ENCODE measurements around the gene TANGO6.
"Not testable (repeated sequence)": the region's sequence is repeated elsewhere in the genome, so short reads cannot be mapped to it uniquely, and the experiment has no call there.

The TANGO6 gene

GRCh38 chr16:68843482-68844210, at the start of gene TANGO6:
TANGO6 (plus strand) TSS chr16:68843531; CDS start chr16:68843618, 87 bp downstream.
- DNase-seq = peak; percentile 80

- peak; percentile 33 for DNase-seq
Observed at GRCh38 chr16:68798398-68798797, 44.9 kb upstream of the TANGO6 start.

GRCh38 chr16:68800257-68800875, 43.0 kb upstream of the TANGO6 start:
- peak; percentile 61 for DNase-seq

- no peak for DNase-seq
Observed at GRCh38 chr16:68802190-68802589, 41.1 kb upstream of the TANGO6 start.

DNA sequence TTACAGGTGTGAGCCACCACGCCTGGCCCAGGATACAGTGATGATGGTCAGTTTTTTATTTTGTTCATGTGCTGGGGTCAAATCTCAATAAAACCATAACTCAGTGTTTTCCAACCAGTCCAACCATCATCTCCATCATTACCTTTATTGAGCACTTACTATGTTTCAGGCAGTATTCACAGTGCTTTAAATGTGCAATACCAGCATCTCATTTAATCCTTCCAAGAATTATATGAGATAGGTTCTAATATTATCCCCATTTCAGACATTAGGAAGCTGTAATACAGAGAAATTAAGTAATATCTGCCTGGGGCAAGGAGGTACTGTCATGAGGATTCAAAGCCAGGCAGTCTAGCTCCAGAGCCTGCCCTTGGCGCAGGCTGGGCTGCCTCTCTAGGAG, 36.9 kb upstream of the TANGO6 start:
- DNase-seq = no peak

DNA sequence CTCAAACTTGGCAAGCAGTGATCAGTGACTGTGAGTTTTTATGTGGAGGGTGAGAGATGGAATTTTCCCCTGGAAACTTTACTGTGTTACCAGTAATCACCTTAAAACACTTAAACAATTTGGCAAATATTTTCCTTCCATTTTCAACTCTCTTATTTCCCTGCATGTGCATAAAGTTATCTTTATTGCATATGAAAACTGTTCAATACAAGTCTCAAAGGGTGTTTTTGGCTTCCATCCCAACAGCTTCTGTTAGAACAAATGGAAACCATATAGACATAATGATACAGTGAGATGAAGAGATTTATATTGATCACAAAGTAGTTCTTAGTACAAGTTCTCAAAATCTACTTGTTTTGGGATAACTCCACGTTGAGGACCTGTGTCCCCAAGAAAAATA, 36.4 kb upstream of the TANGO6 start:
- no peak for DNase-seq

- DNase-seq = no peak
Observed at GRCh38 chr16:68814516-68814915, 28.8 kb upstream of the TANGO6 start.

DNA sequence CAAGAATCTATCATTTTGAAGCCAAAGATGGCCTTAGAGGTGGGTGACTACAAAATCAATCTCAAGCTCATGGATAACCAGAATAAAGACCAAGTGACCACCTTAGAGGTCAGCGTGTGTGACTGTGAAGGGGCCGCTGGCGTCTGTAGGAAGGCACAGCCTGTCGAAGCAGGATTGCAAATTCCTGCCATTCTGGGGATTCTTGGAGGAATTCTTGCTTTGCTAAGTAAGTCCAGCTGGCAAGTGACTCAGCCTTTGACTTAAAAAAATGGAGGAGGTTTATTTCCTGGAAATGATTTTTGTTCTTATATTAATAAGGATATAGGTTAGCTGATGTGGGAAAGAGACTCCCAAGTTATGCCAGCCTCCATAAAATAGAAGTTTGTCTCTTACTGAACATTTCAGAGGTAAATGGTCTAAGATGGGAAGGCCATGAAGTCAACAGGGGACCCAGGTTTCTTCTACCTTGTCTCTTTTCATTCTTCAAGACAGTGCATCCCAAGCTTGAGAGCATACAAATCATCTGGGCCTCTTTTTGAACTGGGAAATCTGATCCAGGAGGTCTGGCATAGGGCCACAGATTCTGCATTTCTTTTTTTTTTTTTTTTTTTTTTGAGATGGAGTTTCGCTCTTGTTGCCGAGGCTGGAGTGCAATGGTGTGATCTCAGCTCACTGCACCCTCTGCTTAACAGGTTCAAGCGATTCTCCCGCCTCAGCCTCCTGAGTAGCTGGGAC, 19.8 kb upstream of the TANGO6 start:
- no peak for DNase-seq

- DNase-seq = no peak
Observed at GRCh38 chr16:68825427-68825826, 17.9 kb upstream of the TANGO6 start.

GRCh38 chr16:68826652-68827051, 16.7 kb upstream of the TANGO6 start:
- no peak for DNase-seq

DNA sequence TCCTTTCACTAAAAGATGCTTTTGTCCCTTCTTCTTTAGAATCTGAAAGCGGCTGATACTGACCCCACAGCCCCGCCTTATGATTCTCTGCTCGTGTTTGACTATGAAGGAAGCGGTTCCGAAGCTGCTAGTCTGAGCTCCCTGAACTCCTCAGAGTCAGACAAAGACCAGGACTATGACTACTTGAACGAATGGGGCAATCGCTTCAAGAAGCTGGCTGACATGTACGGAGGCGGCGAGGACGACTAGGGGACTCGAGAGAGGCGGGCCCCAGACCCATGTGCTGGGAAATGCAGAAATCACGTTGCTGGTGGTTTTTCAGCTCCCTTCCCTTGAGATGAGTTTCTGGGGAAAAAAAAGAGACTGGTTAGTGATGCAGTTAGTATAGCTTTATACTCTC, 10.1 kb upstream of the TANGO6 start:
- no peak for DNase-seq

GRCh38 chr16:68834550-68834949, 8.8 kb upstream of the TANGO6 start:
- DNase-seq = no peak

DNA sequence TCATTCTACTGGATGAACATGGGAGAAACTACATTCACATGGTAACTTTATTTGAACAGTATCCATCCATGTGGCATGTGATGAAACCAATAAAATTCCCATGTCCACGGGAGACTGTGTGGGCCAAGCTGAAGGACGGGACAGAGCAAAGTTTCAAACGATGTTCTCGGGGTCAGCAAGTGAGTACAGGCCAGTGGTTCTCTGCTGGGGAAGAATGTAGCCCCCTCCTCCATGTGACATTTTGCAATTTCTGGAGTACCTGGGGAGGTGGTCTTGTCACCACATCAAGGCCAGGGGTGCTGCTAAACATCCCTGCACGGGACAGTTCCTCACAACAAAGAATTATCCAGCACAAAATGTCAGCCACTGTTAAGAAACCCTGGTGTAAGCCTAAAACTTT, 7.4 kb upstream of the TANGO6 start:
- DNase-seq = no peak

GRCh38 chr16:68839831-68840230, 3.5 kb upstream of the TANGO6 start:
- no peak for DNase-seq

- DNase-seq = not testable (repeated sequence)
Observed at GRCh38 chr16:68842964-68843481, 308 bp upstream of the TANGO6 start.

DNA sequence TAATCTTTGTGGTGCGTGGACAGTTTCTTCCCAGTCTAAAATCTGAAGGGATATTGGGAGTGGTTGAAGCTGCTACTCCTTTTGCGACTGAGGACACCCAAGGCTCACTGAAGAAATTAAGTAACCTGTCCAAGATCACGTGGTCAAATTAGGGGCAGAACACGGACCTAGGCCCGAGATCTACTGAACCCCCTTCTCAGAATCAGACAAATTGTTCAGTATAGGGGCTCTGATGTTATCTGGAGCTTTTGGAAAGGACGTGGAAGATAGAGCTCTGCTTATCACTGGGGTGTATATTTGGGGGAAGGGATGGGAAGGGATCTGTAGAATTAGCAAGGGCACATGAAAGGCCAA, 857 bp downstream of the TANGO6 start:
- no peak for DNase-seq

- no peak for DNase-seq
Observed at GRCh38 chr16:68848786-68849185, 5.5 kb downstream of the TANGO6 start.

GRCh38 chr16:68850481-68850880, 7.2 kb downstream of the TANGO6 start:
- DNase-seq = no peak

- DNase-seq = no peak
Observed at GRCh38 chr16:68851601-68852000, 8.3 kb downstream of the TANGO6 start.

- DNase-seq = no peak
Observed at GRCh38 chr16:68857479-68857878, 14.1 kb downstream of the TANGO6 start.

DNA sequence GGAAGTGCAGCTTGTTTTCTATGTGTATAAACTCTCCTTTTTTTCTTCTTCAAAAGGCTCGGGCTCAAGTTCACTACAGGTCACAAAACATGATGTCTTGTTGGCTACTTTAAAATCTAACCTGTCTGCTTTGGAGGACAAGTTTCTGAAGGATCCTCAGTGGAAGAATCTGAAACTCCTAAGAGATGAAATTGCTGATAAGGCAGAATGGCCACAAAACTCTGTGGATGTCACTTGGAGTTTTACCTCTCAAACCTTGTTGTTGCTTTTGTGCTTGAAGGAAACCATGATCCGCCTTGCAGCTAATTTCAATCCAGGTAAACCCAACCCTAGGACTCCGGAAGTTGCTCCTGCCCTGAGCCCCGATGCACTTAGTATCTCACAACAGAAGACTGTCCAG, 16.5 kb downstream of the TANGO6 start:
- no peak for DNase-seq

GRCh38 chr16:68860978-68861892, 17.9 kb downstream of the TANGO6 start:
- DNase-seq = no peak

DNA sequence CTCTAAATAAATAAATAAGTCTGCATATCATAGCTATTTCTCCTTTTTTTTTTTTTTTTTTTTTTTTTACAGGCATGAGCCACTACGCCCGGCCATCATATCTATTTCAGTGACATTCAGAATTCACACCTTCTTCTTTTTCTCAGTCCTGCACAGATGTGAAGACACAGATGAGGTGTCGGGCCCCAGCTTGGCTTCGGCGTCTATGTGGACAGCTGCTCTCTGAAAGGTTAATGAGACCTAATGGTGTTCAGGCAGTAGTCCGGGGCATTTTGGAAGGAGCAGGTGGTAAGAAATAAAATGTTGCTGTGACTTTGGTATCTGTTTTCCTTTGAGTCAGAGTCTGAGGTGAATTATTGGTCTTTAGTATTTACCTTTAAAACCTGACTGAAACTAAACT, 23.6 kb downstream of the TANGO6 start:
- no peak for DNase-seq
